ENCODE data around the gene LPAR2.

DNA sequence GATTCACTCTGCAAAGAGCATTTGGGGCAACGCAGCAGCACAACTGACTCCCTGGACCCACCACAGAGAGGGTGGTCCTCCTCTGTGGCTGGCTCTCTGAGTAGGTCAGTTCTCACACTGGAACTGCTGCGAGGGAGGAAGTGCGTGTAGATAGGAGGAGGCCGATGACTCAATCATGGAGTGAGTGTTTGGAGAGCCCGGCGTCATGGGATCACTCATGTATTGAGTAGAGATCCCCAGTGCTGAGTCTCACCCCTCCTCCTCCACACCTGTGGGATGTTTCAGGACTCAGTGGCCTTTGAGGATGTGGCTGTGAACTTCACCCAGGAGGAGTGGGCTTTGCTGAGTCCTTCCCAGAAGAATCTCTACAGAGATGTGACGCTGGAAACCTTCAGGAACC lies 49.6 kb upstream of the LPAR2 start:
- TF ChIP-seq CTCF (conservative IDR thresholded peaks at IDR 0.05 in 1 of 2, IDR thresholded peaks at IDR 0.05 in 1 of 2; ENCODE audit: low read depth in 1 of 2, low read length in 2 of 2) (no peak), EZH2 (IDR thresholded peaks at IDR 0.05; ENCODE audit: low read length, missing control alignments) (no peak)
